OCI-LY7 (cell line): Measurements from ENCODE around the gene TTLL9. TPM values are rescaled to one million over a fixed set of nuclear protein-coding genes. Genes with fewer than 3 reads are reported as not detected.

ENCODE experiments used
- BruUV-seq: library from RNA; stranded (reverse); fragments of 400-500 nt; replicated peaks from 2 replicates; lab custom pipeline; 2021; lab: Mats Ljungman, UMichigan
- CTCF ChIA-PET: fragments of 300-600 bp; sonication (Branson Sonifier 250); formaldehyde crosslinking; loops from one replicate; lab custom pipeline; 2022; ENCODE audit warnings: antibody characterized with exemption; ENCODE audit not compliant: unreplicated experiment; lab: Charles Lee
- POLR2A ChIA-PET: fragments of 300-600 bp; sonication (Branson Sonifier 250); formaldehyde crosslinking; loops from one replicate; lab custom pipeline; 2022; ENCODE audit warnings: antibody characterized with exemption; lab: Charles Lee
- DNase-seq: peaks from one replicate; pipeline ENCODE4 v3.0.0-alpha.2; 2015; ENCODE audit warnings: low spot score
- H2AFZ ChIP-seq: fragments of 200-600 bp; sonication (generic), shearing (Covaris generic); 2 replicates; pipeline ENCODE4 v1.6.1; 2014; ENCODE audit warnings: mild to moderate bottlenecking, antibody characterized with exemption, low read length, moderate library complexity
- H3K27ac ChIP-seq: fragments of 200-600 bp; sonication (generic); 2 replicates; pipeline ENCODE4 v1.5.1; 2014; ENCODE audit warnings: mixed run types, low read depth, mild to moderate bottlenecking, moderate library complexity, low read length, inconsistent platforms; ENCODE audit not compliant: poor library complexity, severe bottlenecking
- H3K36me3 ChIP-seq: fragments of 200-600 bp; sonication (generic); 2 replicates; pipeline ENCODE4 v1.6.1; 2014; ENCODE audit warnings: mild to moderate bottlenecking, antibody characterized with exemption, low read length, moderate library complexity, mixed read lengths; ENCODE audit not compliant: insufficient read depth
- H3K4me1 ChIP-seq: fragments of 200-600 bp; sonication (generic); 2 replicates; pipeline ENCODE4 v1.5.1; 2014; ENCODE audit warnings: mild to moderate bottlenecking, low read length; ENCODE audit not compliant: insufficient read depth, poor library complexity, severe bottlenecking
- H3K4me2 ChIP-seq: fragments of 200-600 bp; sonication (generic); 2 replicates; pipeline ENCODE4 v1.6.1; 2014; ENCODE audit warnings: mild to moderate bottlenecking, low read length
- H3K4me3 ChIP-seq: fragments of 200-600 bp; sonication (generic); 2 replicates; pipeline ENCODE4 v1.5.1; 2014; ENCODE audit warnings: mild to moderate bottlenecking, low read depth, low read length; ENCODE audit not compliant: poor library complexity, severe bottlenecking
- H3K79me2 ChIP-seq: fragments of 200-600 bp; sonication (generic); 2 replicates; pipeline ENCODE4 v1.6.1; 2016; ENCODE audit warnings: low read depth, mild to moderate bottlenecking, low read length, moderate library complexity, mixed read lengths; ENCODE audit not compliant: insufficient read depth
- H3K9me2 ChIP-seq: fragments of 200-600 bp; sonication (generic); 2 replicates; pipeline ENCODE4 v1.6.1; 2016; ENCODE audit warnings: mild to moderate bottlenecking, low read length, mixed read lengths; ENCODE audit not compliant: insufficient read depth
- H3K9me3 ChIP-seq: fragments of 200-600 bp; sonication (generic); 2 replicates; pipeline ENCODE4 v1.6.1; 2014; ENCODE audit warnings: mild to moderate bottlenecking, mixed run types, low read length, mixed read lengths
- H4K20me1 ChIP-seq: fragments of 200-600 bp; sonication (generic); 2 replicates; pipeline ENCODE4 v1.6.1; 2014; ENCODE audit warnings: mild to moderate bottlenecking, antibody characterized with exemption, low read length, moderate library complexity, mixed read lengths; ENCODE audit not compliant: insufficient read depth
- CTCF ChIP-seq: fragments of 200-600 bp; sonication (generic); conservative IDR thresholded peaks from 2 replicates; pipeline ENCODE4 v1.5.1; 2014; ENCODE audit warnings: mild to moderate bottlenecking, antibody characterized with exemption, low read length, moderate library complexity, mixed read lengths
- EZH2phosphoT487 ChIP-seq: fragments of 200-600 bp; sonication (generic); IDR thresholded peaks from 2 replicates; pipeline ENCODE4 v1.6.1; 2018; ENCODE audit warnings: low read depth, borderline replicate concordance, mild to moderate bottlenecking, mixed run types, antibody characterized with exemption, low read length, moderate library complexity, mixed read lengths
- intact Hi-C: fragments of 100-400 bp; cut with micrococcal nuclease; formaldehyde crosslinking; loops from one replicate; pipeline ENCODE4 v1.10.0; 2022; ENCODE audit not compliant: unreplicated experiment
- total RNA-seq, 2 experiments: library from RNA; depleted of rRNA in 1 of 2; stranded (reverse); fragments of >200 nt in 1 of 2; shearing (Covaris generic) in 1 of 2; gene quantifications; 2 replicates each; pipeline ENCODE4 v1.2.3, GENCODE V29; 2014 to 2022

The TTLL9 gene
- total RNA-seq, 2 experiments from 2014 or later, result not detected

DNA sequence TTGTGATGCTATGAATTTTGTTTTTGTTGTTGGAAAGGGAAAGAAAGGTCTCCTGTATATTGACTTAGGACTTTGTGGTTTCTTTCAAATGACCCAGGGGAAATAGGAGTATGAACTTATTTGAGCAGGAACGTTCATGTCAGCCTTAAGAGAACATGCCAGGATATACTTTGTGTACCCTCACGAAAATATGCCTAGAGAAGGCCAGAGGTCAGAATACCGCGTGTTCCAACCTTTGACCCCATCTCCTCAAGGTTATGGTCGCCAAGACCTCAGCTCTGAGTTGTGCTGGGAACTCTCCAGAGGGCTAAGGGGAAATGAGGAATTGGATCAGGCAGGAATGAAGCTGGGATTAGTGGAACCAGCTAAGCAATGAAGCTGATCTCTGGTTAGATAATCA is 11.5 kb downstream of the TTLL9 start:
- DNase-seq, result no peak
- no peaks in the 10 kb centered on the region for H3K79me2 ChIP-seq
- no peak overlapping the region for H3K4me3 ChIP-seq
- no peaks in the 10 kb centered on the region for H3K9me3 ChIP-seq
- ChIA-PET CTCF (no interaction called here), POLR2A (no interaction called here)
- no peaks in the 10 kb centered on the region for H4K20me1 ChIP-seq
- H3K4me1 ChIP-seq, result peaks cover 5% of the 10 kb centered on the region
- intact Hi-C loops, result no loop called here
- no peaks in the 10 kb centered on the region for H3K36me3 ChIP-seq
- no peak overlapping the region for H3K27ac ChIP-seq
- no TSS peak for BruUV-seq
- H2AFZ ChIP-seq, result no peak overlapping the region
- TF ChIP-seq CTCF (no peak), EZH2phosphoT487 (no peak)
- H3K4me2 ChIP-seq, result no peak overlapping the region
- no peaks in the 10 kb centered on the region for H3K9me2 ChIP-seq

DNA sequence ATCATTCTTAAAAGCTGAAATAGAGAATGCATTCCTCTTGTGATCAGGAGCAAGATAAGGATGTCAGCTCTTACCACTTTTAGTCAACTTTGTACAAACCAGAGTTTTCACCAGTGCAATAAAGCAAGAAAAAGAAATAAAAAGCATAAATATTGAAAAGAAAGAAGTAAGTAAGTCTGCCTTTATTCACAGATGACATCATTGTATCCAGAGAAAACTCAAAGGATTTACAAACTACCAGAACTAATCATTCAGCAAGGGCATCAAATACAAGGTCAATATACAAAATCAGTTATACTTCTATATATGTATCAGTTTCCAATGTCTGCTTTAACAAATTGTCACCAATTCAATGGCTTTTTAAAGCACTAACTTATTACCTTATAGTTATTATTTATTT is 13.4 kb downstream of the TTLL9 start:
- H3K9me3 ChIP-seq, result no peaks in the 10 kb centered on the region
- H3K4me3 ChIP-seq, result no peak overlapping the region
- no peak overlapping the region for H3K27ac ChIP-seq
- CTCF ChIA-PET, result no interaction called here
- H4K20me1 ChIP-seq, result no peaks in the 10 kb centered on the region
- intact Hi-C loops, result no loop called here
- H3K9me2 ChIP-seq, result no peaks in the 10 kb centered on the region
- peaks cover 5% of the 10 kb centered on the region for H3K4me1 ChIP-seq
- BruUV-seq, result no TSS peak
- TF ChIP-seq EZH2phosphoT487 (no peak), CTCF (no peak)
- H3K4me2 ChIP-seq, result no peak overlapping the region
- no peaks in the 10 kb centered on the region for H3K79me2 ChIP-seq
- no peak overlapping the region for H2AFZ ChIP-seq
- DNase-seq, result no peak
- POLR2A ChIA-PET, result no interaction called here
- H3K36me3 ChIP-seq, result no peaks in the 10 kb centered on the region

- TF ChIP-seq CTCF (no peak), EZH2phosphoT487 (no peak)
- Histone ChIP-seq H3K4me2 (no peak overlapping the region), H4K20me1 (no peaks in the 10 kb centered on the region), H2AFZ (no peak overlapping the region), H3K4me1 (peaks cover 9% of the 10 kb centered on the region), H3K36me3 (no peaks in the 10 kb centered on the region), H3K9me2 (no peaks in the 10 kb centered on the region), H3K4me3 (no peak overlapping the region), H3K79me2 (no peaks in the 10 kb centered on the region), H3K27ac (no peak overlapping the region), H3K9me3 (no peaks in the 10 kb centered on the region)
- CTCF ChIA-PET, result interaction anchor here (1.1 kb wide), 1 partner anchor 38 kb away, joined by 3 read pairs; no protein-coding TSS in a partner anchor
- no TSS peak for BruUV-seq
- intact Hi-C loops, result no loop called here
- DNase-seq, result no peak
- POLR2A ChIA-PET, result interaction anchor here (2.8 kb wide), 1 partner anchor 10 kb away, joined by 12 read pairs; no protein-coding TSS in a partner anchor
Observed at GRCh38 chr20:31890646-31891045, 20.2 kb downstream of the TTLL9 start.
